GM12801 (cell line): ENCODE results near the gene CTNNBL1.

Experiments used
- TF ChIP-seq, protein P1 (sequence below): IDR thresholded peaks from one replicate; pipeline ENCODE4 v1.5.1; 2011; ENCODE audit warnings: control low read depth; ENCODE audit not compliant: insufficient read length; ENCODE audit errors: extremely low read depth

CTNNBL1 gene

DNA sequence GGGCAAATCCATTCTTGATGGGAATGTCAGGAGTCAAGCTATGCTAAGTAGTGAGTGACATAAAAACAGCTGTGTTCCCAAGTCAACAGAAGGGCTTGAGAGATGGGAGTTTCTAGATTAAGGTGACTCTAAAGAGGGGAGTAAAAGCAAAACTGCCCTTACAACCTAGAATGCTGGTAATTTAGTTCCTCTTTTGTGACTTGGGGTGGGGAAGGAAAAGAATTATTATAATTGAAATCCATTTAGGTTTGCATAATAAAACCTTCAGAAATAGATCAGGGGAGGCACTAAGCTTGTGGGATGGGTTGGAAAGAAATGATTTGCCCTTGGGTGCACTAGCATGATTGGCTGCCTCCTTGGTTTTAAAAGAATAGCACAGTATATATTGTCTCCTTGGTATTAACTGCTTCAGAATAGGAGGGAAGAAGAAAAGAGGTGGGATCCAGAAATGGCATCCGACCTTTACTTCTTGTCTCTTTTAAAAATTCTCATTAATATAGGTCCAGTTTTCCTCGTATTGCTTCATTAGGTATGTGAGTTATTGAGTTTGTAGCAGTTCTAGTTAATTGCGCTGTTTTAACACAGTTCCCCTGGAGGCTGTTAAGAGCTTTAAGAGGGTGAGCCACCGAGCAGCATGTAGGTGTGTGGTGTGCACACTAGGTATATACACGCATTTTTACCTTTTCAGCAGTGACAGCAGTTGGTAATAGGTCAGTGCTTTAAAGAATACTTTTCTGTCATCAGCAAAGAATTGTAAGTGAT lies 113.8 kb downstream of the CTNNBL1 start:
- TF ChIP-seq, protein P1, sequence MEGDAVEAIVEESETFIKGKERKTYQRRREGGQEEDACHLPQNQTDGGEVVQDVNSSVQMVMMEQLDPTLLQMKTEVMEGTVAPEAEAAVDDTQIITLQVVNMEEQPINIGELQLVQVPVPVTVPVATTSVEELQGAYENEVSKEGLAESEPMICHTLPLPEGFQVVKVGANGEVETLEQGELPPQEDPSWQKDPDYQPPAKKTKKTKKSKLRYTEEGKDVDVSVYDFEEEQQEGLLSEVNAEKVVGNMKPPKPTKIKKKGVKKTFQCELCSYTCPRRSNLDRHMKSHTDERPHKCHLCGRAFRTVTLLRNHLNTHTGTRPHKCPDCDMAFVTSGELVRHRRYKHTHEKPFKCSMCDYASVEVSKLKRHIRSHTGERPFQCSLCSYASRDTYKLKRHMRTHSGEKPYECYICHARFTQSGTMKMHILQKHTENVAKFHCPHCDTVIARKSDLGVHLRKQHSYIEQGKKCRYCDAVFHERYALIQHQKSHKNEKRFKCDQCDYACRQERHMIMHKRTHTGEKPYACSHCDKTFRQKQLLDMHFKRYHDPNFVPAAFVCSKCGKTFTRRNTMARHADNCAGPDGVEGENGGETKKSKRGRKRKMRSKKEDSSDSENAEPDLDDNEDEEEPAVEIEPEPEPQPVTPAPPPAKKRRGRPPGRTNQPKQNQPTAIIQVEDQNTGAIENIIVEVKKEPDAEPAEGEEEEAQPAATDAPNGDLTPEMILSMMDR: no peak

DNA sequence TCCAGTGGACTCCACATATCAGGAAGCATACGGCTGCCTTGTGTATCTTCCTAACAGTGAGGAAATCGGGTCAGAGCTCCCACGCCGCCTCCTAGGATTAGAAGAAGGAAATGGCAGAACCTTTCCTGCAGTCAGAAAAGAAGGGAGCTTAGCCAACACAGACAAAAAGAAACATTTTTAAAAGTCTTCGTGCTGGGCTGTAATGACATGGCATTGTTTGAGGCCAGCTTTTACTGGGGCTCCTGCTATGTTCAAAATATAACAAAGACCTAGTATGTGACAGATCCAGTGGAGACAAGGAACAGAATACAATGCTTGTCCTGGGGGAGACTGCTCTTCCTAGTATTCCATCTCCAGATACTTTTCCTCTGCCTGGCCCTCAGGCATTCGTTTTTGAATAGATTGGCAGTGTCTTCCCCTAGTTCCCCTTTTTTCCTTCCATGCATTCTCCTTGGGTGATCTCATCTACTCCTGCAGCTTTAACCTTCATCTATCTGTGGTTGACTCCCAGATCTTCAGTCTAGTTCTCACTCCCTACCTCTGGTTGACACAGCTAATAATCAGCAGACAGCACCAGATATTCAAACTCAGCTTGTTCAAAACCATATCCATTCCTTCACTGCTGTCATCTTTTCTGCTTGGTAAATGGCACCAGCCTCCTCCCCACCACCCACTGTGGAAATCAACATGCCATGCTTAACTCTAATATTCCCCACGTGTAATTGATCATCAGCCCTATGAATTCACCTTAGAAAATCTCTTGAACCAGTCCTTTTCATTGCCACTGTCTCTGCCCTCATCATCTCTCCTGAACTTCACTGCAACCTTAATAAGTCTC lies 114.6 kb downstream of the CTNNBL1 start:
- TF ChIP-seq, protein P1: no peak

DNA sequence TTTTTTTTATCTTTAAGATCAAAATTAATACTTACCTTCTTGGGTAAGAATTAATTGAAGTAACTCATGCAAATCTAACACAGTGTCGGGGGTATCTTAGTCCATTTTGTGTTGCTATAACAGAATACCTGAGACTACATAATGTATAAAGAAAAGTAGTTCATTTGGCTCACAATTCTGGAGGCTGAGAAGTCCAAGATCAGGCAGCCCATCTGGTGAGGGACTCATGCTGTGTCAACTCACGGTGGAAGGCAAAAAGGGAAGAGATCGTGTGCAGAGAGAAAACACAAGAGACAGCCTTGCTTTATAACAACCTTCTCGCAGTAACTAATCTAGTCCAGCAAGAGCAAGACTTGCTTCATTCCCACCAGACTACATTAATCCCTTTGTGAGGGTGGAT lies 116.2 kb downstream of the CTNNBL1 start:
- TF ChIP-seq, protein P1: no peak

- TF ChIP-seq, protein P1: no peak
Measured at GRCh38 chr20:37816003-37816402, 122.2 kb downstream of the CTNNBL1 start.

DNA sequence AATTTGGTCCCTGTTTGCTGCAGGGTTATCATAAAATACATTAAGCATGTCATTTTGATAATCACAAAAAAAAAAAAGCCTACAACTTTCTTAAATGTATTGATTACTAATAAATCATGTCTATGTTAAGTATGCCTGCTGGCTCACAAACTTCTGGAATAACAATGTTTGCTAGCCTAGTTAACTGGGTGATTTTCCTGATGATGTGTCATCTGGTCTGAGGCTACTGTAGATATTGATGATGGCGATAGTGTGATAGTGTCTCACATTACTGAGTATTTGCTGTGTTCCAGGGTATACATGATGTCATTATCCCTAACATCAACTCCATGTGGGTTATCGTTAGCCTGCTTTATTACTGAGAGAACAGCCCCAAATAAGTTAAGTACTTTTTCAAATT lies 122.9 kb downstream of the CTNNBL1 start:
- TF ChIP-seq, protein P1: no peak

DNA sequence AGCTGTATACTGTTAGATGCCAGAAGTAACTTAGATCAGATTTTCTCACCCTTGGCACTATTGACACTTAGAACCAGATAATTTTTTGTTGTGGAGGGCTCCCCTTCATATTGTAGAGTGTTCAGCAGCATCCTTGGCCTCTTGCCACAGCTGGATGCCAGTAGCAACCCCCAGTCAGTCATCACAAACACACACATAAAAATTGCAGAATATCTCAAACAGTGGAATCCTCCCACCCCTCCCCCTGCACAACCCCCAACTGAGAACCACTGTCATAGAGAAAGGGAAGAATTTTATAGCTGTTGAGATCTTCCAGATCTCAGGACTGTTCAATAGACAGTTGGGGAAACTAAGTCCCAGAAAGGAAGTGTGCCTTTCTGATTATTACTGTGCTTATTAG lies 127.9 kb downstream of the CTNNBL1 start:
- TF ChIP-seq, protein P1: no peak

GRCh38 chr20:37822141-37822601 lies 128.3 kb downstream of the CTNNBL1 start:
- TF ChIP-seq, protein P1: no peak
